NB4 (cell line): Measurements from ENCODE around the gene OSBPL10.

Experiments
- MYC ChIP-seq: IDR thresholded peaks from 2 replicates; pipeline ENCODE4 v1.6.1; 2011; ENCODE audit warnings: low read depth, low read length
- POLR2A ChIP-seq: IDR thresholded peaks from 2 replicates; pipeline ENCODE4 v1.6.1; 2011; ENCODE audit warnings: mild to moderate bottlenecking; ENCODE audit not compliant: insufficient read length; ENCODE audit errors: extremely low read depth
- TF ChIP-seq, protein P1 (sequence below): IDR thresholded peaks from one replicate; pipeline ENCODE4 v1.5.1; 2012; ENCODE audit warnings: low read depth, low read length

DNA sequence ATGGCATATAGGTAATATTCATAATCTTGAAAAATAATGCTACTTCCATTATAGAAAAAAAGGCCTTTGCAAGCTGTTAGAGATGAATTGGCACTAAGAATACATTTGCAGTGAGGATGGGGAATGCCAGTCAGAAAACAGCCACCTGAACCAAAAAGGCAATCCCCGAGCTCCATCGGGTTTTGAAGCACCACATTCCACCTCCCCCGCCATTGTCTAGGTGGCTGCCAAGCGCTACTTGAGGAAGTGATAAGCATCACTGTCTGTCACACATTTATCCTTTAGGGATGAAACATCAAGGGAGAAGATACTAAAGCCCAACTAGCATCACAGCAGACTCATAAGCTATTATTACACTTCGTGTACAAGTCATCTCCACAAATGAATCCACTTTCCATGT, 112.8 kb downstream of the OSBPL10 start:
- TF ChIP-seq POLR2A (no peak), MYC (no peak)
- TF ChIP-seq, protein P1, sequence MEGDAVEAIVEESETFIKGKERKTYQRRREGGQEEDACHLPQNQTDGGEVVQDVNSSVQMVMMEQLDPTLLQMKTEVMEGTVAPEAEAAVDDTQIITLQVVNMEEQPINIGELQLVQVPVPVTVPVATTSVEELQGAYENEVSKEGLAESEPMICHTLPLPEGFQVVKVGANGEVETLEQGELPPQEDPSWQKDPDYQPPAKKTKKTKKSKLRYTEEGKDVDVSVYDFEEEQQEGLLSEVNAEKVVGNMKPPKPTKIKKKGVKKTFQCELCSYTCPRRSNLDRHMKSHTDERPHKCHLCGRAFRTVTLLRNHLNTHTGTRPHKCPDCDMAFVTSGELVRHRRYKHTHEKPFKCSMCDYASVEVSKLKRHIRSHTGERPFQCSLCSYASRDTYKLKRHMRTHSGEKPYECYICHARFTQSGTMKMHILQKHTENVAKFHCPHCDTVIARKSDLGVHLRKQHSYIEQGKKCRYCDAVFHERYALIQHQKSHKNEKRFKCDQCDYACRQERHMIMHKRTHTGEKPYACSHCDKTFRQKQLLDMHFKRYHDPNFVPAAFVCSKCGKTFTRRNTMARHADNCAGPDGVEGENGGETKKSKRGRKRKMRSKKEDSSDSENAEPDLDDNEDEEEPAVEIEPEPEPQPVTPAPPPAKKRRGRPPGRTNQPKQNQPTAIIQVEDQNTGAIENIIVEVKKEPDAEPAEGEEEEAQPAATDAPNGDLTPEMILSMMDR: no peak
